Activated CD8-positive, alpha-beta T cell treated with anti-CD3 and anti-CD28 coated beads for 36 hours (primary cell): Measurements from ENCODE around the gene KIR2DL3. TPM values are rescaled to one million over a fixed set of nuclear protein-coding genes. Genes with fewer than 3 reads are reported as not detected.
"Not testable (repeated sequence)": the region's sequence is repeated elsewhere in the genome, so short reads cannot be mapped to it uniquely, and the experiment has no call there.

Source experiments
- ATAC-seq: fragments of 200-7000 bp; cut with Tn5 transposase; one replicate; pipeline ENCODE4 v1.10.0; 2021; ENCODE audit warnings: mild to moderate bottlenecking, moderate library complexity
- CTCF ChIA-PET: fragments of 350-600 bp; sonication (Branson Sonifier 250); formaldehyde crosslinking; loops from one replicate; lab custom pipeline; 2021; ENCODE audit warnings: antibody characterized with exemption; lab: Charles Lee
- POLR2A ChIA-PET: fragments of 350-600 bp; sonication (Branson Sonifier 250); formaldehyde crosslinking; loops from one replicate; lab custom pipeline; 2021; ENCODE audit warnings: antibody characterized with exemption; lab: Charles Lee
- DNase-seq: peaks from one replicate; pipeline ENCODE4 v3.0.0-alpha.2; 2020
- H3K27ac Mint-ChIP-seq: one replicate; pipeline ENCODE4 v1.8.0; 2021; ENCODE audit warnings: mild to moderate bottlenecking, mixed read lengths
- H3K27me3 Mint-ChIP-seq: one replicate; pipeline ENCODE4 v1.8.0; 2021; ENCODE audit warnings: mixed read lengths
- H3K36me3 Mint-ChIP-seq: one replicate; pipeline ENCODE4 v1.8.0; 2021; ENCODE audit warnings: low read depth, mixed read lengths
- H3K4me1 Mint-ChIP-seq: one replicate; pipeline ENCODE4 v1.8.0; 2021; ENCODE audit warnings: low read depth, mixed read lengths
- H3K4me3 Mint-ChIP-seq: one replicate; pipeline ENCODE4 v1.8.0; 2021; ENCODE audit warnings: mild to moderate bottlenecking, moderate library complexity, mixed read lengths
- H3K9me3 Mint-ChIP-seq: one replicate; pipeline ENCODE4 v1.8.0; 2021; ENCODE audit warnings: mixed read lengths
- intact Hi-C: fragments of 100-400 bp; cut with micrococcal nuclease; formaldehyde crosslinking; loops from one replicate; pipeline ENCODE4 v1.10.0; 2022
- total RNA-seq, 2 experiments: library from RNA; stranded (reverse); gene quantifications; one replicate each; pipeline ENCODE4 v1.2.3, GENCODE V29; 2021
- TF ChIP-seq, protein P1 (sequence below): fragments of 200-600 bp; IDR thresholded peaks from one replicate; pipeline ENCODE4 v1.8.0; 2022; ENCODE audit warnings: antibody characterized with exemption, mild to moderate bottlenecking

KIR2DL3 gene
- total RNA-seq, result not detected

DNA sequence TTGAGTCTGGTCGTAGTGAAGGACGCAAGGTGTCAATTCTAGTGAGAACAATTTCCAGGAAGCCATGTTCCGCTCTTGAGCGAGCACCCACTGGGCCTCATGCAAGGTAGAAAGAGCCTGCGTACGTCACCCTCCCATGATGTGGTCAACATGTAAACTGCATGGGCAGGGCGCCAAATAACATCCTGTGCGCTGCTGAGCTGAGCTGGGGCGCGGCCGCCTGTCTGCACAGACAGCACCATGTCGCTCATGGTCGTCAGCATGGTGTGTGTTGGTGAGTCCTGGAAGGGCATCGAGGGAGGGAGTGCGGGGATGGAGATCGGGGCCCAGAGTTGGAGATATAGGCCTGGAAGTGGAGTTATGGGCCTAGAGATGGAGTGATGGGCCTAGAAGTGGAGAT, at the start of gene KIR2DL3:
TSS of gene KIR2DL3 (plus strand) at position 208 of the 400 bp plus-strand sequence. CDS start at position 241, 33 bp downstream.
- POLR2A ChIA-PET, H3K36me3 Mint-ChIP-seq, H3K9me3 Mint-ChIP-seq, intact Hi-C loops, ATAC-seq, CTCF ChIA-PET, H3K4me3 Mint-ChIP-seq, H3K27ac Mint-ChIP-seq, H3K27me3 Mint-ChIP-seq, H3K4me1 Mint-ChIP-seq, DNase-seq: not testable (repeated sequence)

DNA sequence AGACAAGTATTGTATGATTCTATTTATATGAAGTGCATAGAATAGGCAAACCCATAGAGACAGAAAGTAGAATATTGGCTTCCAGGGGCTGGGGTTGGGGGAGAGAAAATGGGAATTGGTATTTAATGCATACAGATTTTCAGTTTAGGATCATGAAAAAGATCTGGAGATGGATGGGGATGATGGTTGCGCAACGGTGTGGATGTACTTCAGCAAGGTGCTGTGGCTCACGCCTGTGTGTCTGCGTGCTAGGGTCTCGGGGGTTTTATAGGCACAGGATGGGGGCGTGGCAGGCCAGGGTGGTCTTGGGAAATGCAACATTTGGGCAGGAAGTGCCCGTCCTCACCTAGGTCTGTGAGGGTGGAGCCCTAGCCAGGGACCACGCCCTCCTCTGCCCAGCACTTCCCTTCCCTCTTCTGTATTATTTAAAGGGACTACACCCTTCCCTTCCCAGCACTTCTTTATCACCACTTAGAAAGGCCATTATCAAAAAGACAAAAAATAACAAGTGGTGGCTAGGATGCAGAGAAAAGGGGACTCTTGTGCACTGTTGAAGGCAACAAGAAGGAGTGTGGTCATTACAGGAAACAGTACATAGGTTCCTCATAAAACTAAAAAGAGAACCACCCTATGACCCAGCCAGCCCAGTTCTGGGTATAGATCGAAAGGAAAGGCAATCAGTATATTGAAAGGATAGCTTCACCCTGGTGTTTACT, 46.6 kb upstream of the KIR2DL3 start:
- POLR2A ChIA-PET, result no interaction called here
- no peaks in the 10 kb centered on the region for H3K4me1 Mint-ChIP-seq
- no peaks in the 10 kb centered on the region for H3K9me3 Mint-ChIP-seq
- ATAC-seq, result no peak
- TF ChIP-seq, protein P1, sequence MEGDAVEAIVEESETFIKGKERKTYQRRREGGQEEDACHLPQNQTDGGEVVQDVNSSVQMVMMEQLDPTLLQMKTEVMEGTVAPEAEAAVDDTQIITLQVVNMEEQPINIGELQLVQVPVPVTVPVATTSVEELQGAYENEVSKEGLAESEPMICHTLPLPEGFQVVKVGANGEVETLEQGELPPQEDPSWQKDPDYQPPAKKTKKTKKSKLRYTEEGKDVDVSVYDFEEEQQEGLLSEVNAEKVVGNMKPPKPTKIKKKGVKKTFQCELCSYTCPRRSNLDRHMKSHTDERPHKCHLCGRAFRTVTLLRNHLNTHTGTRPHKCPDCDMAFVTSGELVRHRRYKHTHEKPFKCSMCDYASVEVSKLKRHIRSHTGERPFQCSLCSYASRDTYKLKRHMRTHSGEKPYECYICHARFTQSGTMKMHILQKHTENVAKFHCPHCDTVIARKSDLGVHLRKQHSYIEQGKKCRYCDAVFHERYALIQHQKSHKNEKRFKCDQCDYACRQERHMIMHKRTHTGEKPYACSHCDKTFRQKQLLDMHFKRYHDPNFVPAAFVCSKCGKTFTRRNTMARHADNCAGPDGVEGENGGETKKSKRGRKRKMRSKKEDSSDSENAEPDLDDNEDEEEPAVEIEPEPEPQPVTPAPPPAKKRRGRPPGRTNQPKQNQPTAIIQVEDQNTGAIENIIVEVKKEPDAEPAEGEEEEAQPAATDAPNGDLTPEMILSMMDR, result no peak
- H3K27ac Mint-ChIP-seq, result no peak overlapping the region
- no peaks in the 10 kb centered on the region for H3K36me3 Mint-ChIP-seq
- H3K27me3 Mint-ChIP-seq, result peaks cover 22% of the 10 kb centered on the region
- intact Hi-C loops, result no loop called here
- no peak overlapping the region for H3K4me3 Mint-ChIP-seq
- DNase-seq, result no peak
- CTCF ChIA-PET, result no interaction called here

DNA sequence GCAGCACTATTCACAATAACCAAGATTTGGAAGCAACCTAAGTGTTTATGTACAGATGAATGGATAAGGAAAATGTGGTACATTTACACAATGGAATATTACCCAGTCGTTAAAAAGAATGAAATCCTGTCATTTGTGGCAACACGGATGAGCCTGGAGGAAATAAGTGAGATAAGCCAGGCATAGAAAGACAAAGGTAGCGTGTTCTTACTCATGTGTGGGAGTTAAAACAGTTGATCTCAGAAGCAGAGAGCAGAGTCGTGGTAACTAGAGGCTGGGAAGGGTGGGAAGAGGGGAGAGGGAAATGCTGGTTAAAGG, 46.1 kb upstream of the KIR2DL3 start:
- H3K9me3 Mint-ChIP-seq, result no peaks in the 10 kb centered on the region
- ATAC-seq, result no peak

DNA sequence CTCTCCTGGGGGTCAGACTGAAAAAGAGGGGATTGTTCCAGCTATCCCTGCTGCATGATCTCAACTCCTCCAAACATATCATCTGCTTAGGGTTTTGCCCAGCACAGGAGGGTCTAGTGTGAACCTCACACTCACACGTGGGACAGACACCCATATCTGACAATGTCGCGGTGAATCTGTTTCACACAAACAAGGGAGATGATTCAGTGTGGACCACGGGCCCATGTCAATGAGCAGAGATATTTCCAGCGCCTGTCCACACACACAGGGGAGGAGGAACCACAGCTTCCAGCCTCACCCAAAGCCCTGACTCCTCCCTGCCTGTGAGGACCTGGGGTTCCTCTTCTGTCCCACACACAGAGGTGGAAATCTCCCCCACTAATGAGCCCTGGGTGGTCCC, 43.7 kb upstream of the KIR2DL3 start:
- intact Hi-C loops, result no loop called here
- H3K27ac Mint-ChIP-seq, result no peak overlapping the region
- no peak for DNase-seq
- H3K4me3 Mint-ChIP-seq, result no peak overlapping the region
- TF ChIP-seq, protein P1, result no peak
- H3K4me1 Mint-ChIP-seq, result no peaks in the 10 kb centered on the region
- POLR2A ChIA-PET, result interaction anchor here (0.5 kb wide), 1 partner anchor 376 kb away, joined by 3 read pairs; no protein-coding TSS in a partner anchor
- H3K36me3 Mint-ChIP-seq, result no peaks in the 10 kb centered on the region
- no peaks in the 10 kb centered on the region for H3K9me3 Mint-ChIP-seq
- peaks cover 25% of the 10 kb centered on the region for H3K27me3 Mint-ChIP-seq
- CTCF ChIA-PET, result interaction anchor here (1.0 kb wide), 1 partner anchor 19 kb away, joined by 3 read pairs; no protein-coding TSS in a partner anchor
- no peak for ATAC-seq

More for the DNA sequence above, 46.1 kb upstream of the KIR2DL3 start:
- TF ChIP-seq, protein P1, result no peak
- Mint-ChIP-seq H3K36me3 (no peaks in the 10 kb centered on the region), H3K27ac (no peak overlapping the region), H3K4me3 (no peak overlapping the region), H3K27me3 (peaks cover 22% of the 10 kb centered on the region), H3K4me1 (no peaks in the 10 kb centered on the region)
- ChIA-PET POLR2A (no interaction called here), CTCF (no interaction called here)
- no peak for DNase-seq
- intact Hi-C loops, result no loop called here

DNA sequence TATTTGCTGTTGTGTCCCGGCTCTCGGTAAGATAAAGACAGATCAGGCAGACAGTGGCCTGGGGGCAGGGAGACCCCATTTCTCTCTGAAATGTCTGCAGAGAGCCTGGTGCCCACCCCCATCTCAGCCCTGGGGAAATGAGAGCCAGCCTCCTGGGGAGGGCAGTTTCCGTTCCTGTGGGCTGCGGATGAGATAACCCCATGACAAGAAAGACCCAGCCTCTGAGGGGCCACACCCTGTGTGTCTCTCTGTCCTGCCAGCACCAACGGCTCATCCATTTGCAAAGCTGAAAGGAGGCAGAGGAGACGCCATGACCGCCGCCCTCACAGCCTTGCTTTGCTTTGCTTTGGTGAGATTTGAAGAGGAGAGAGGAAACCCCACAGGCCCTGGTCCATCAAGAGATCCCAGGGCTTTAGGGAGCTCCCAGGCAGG, 42.2 kb upstream of the KIR2DL3 start:
- Mint-ChIP-seq H3K27me3 (peaks cover 26% of the 10 kb centered on the region), H3K36me3 (no peaks in the 10 kb centered on the region), H3K4me3 (no peak overlapping the region), H3K9me3 (no peaks in the 10 kb centered on the region), H3K27ac (no peak overlapping the region), H3K4me1 (no peaks in the 10 kb centered on the region)
- ChIA-PET CTCF (no interaction called here), POLR2A (no interaction called here)
- ATAC-seq (no peak), DNase-seq (no peak)
- TF ChIP-seq, protein P1, result no peak
- intact Hi-C loops, result no loop called here
